ENCODE data around the gene UBE2E2. TPM values are rescaled to one million over a fixed set of nuclear protein-coding genes. Genes with fewer than 3 reads are reported as not detected.

UBE2E2 gene
- polyA plus RNA-seq, 2 donors: 16.6 to 21.0 TPM

DNA sequence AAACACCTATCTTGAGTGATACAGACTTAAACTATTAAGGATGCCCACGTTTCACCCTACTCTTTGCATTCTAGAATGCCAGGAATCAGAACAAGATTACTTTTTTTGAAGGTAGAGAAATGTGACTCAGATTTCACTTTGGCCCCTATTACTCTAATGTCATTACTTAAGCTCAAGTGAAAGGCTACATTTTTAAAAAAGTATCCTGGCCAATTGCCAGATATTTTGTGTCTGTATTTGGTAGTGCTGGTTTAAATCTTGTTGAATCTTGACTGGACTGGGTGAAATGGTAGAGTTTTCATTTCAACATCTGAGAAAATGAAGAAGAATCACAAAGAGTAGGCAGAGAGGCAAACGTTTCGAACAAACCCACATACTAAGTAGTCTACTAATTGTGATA lies 384.4 kb downstream of the UBE2E2 start:
- H3K4me1 ChIP-seq (ENCODE audit: control insufficient read depth in 2 of 2, insufficient read depth in 2 of 2, low read length in 1 of 2): no peaks in the 10 kb centered on the region
- H3K9me3 ChIP-seq (ENCODE audit: control insufficient read depth in 2 of 2, insufficient read depth in 1 of 2, low read depth in 1 of 2, low read length in 1 of 2): no peaks in the 10 kb centered on the region
- no peak overlapping the region for H3K4me3 ChIP-seq (ENCODE audit: low read depth in 1 of 2, low read length in 2 of 2)
- no peaks in the 10 kb centered on the region for H3K36me3 ChIP-seq (ENCODE audit: control insufficient read depth in 2 of 2, insufficient read depth in 2 of 2, low read length in 1 of 2)
- no peaks in the 10 kb centered on the region for H3K27me3 ChIP-seq (ENCODE audit: control insufficient read depth in 1 of 2, insufficient read depth in 2 of 2, low read length in 2 of 2)
- WGBS, 2 donors: 80 to 88% methylated on average over 3 of the region's 3 CpGs
- H3K27ac ChIP-seq (ENCODE audit: low read depth in 2 of 2, low read length in 1 of 2): no peak overlapping the region

DNA sequence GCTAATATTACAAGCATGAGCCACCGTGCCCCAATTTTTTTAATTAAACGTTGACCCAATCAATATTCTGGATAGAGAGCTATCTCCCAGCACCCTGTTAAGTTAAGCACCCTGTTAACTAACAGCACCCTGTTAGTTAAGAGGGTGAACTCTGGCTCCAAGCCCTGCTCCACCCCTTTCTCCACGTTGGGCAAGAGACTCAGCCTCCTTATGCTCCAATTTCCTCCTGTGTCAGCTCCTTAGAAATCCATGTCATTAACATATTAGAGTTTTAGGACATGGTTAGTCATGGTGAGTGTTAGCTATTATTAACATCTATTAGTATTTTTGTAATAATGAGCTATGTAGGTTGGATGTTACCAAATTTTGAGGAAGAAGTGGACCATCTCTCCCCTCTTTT lies 385.4 kb downstream of the UBE2E2 start:
- WGBS, 2 donors: 55 to 68% methylated on average over 3 of the region's 3 CpGs
- Histone ChIP-seq H3K36me3 (ENCODE audit: control insufficient read depth in 2 of 2, insufficient read depth in 2 of 2, low read length in 1 of 2) (no peaks in the 10 kb centered on the region), H3K27me3 (ENCODE audit: control insufficient read depth in 1 of 2, insufficient read depth in 2 of 2, low read length in 2 of 2) (no peaks in the 10 kb centered on the region), H3K4me1 (ENCODE audit: control insufficient read depth in 2 of 2, insufficient read depth in 2 of 2, low read length in 1 of 2) (no peaks in the 10 kb centered on the region), H3K27ac (ENCODE audit: low read depth in 2 of 2, low read length in 1 of 2) (no peak overlapping the region), H3K4me3 (ENCODE audit: low read depth in 1 of 2, low read length in 2 of 2) (no peak overlapping the region), H3K9me3 (ENCODE audit: control insufficient read depth in 2 of 2, insufficient read depth in 1 of 2, low read depth in 1 of 2, low read length in 1 of 2) (no peaks in the 10 kb centered on the region)

DNA sequence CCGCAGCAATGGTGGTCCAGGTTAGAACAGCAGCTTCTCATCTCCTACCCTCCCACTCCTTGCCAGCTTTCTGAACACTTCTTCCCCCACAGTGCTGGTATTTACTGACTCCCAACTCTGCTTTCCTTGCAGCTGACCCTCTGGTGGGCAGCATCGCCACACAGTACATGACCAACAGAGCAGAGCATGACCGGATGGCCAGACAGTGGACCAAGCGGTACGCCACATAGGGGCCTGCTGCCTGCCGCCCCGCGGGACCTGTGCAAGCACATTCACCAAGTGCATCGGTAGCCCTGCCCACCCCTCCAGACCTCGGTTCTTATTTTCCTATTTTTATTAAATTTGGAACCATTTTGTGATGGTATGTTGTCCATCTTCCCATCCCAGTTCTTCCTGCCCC lies 386.5 kb downstream of the UBE2E2 start:
- Histone ChIP-seq H3K27ac (ENCODE audit: low read depth in 2 of 2, low read length in 1 of 2) (no peak overlapping the region), H3K27me3 (ENCODE audit: control insufficient read depth in 1 of 2, insufficient read depth in 2 of 2, low read length in 2 of 2) (no peaks in the 10 kb centered on the region), H3K36me3 (ENCODE audit: control insufficient read depth in 2 of 2, insufficient read depth in 2 of 2, low read length in 1 of 2) (no peaks in the 10 kb centered on the region), H3K4me3 (ENCODE audit: low read depth in 1 of 2, low read length in 2 of 2) (no peak overlapping the region), H3K4me1 (ENCODE audit: control insufficient read depth in 2 of 2, insufficient read depth in 2 of 2, low read length in 1 of 2) (no peaks in the 10 kb centered on the region), H3K9me3 (ENCODE audit: control insufficient read depth in 2 of 2, insufficient read depth in 1 of 2, low read depth in 1 of 2, low read length in 1 of 2) (no peaks in the 10 kb centered on the region)
- WGBS, 2 donors: 96 to 98% methylated on average over 10 of the region's 10 CpGs

DNA sequence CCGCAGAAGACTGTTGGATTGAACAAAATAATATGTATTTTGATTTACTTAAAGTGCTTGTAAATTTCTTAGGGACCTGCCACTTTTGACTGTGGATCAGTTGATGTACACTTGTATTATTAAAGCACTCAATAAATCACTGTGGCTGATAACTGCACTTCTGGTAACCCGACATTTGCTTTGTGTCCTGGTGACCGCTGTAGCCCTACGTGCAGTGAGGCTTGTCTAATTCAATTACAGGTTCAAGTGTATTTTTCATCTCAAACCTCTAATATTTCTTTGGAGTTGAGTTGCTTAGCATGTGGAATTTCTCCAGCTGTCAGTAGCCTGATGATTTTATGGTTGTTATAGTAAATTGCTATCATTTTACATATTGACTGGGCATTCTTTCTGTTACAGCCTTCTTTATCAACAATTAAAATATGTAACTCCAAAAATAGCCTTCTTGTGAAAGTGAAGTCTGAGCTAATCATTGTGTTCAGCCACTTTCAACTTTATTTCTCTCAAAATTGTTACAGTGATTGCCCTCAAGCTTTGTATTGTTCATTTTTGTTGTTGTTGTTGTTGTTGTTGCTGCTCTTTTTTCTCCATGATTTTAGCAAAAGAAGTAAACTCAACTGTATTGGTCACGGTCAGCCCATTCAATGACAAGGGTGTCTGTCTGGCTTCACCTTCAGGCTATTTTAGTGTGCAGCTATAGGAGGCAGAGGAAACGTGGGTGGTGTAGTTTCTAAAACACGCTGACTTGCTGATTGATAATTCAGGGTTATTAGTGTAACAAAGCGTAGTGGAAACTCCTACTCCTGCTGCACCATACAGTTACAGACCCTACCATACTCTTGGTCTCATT lies 387.5 kb downstream of the UBE2E2 start:
- H3K4me1 ChIP-seq (ENCODE audit: control insufficient read depth in 2 of 2, insufficient read depth in 2 of 2, low read length in 1 of 2): no peaks in the 10 kb centered on the region
- H3K27ac ChIP-seq (ENCODE audit: low read depth in 2 of 2, low read length in 1 of 2): no peak overlapping the region
- WGBS, 2 donors: 83 to 84% methylated on average over 8 of the region's 8 CpGs
- no peak overlapping the region for H3K4me3 ChIP-seq (ENCODE audit: low read depth in 1 of 2, low read length in 2 of 2)
- H3K27me3 ChIP-seq (ENCODE audit: control insufficient read depth in 1 of 2, insufficient read depth in 2 of 2, low read length in 2 of 2): no peaks in the 10 kb centered on the region
- H3K36me3 ChIP-seq (ENCODE audit: control insufficient read depth in 2 of 2, insufficient read depth in 2 of 2, low read length in 1 of 2): no peaks in the 10 kb centered on the region
- H3K9me3 ChIP-seq (ENCODE audit: control insufficient read depth in 2 of 2, insufficient read depth in 1 of 2, low read depth in 1 of 2, low read length in 1 of 2): no peaks in the 10 kb centered on the region

DNA sequence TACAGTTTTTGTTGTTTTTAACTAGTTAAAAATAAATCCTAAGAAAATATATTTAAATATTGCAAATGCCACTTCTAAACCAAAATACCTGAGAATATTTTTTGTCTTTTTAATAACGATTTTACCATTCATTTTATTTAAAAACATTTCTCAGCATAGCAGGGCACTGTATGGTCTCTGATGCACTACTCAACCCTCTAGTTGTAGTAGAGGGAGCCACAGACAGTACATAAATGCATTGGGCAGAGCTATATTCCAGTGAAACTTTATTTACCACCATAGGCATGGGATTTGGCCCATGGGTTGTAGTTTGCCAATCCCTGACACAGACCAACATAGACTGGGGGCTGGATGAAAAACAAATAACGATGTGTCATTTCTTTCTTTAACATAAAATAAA lies 388.2 kb downstream of the UBE2E2 start:
- WGBS, 2 donors: 89 to 92% methylated on average over 2 of the region's 2 CpGs
- Histone ChIP-seq H3K4me3 (ENCODE audit: low read depth in 1 of 2, low read length in 2 of 2) (no peak overlapping the region), H3K27me3 (ENCODE audit: control insufficient read depth in 1 of 2, insufficient read depth in 2 of 2, low read length in 2 of 2) (no peaks in the 10 kb centered on the region), H3K27ac (ENCODE audit: low read depth in 2 of 2, low read length in 1 of 2) (no peak overlapping the region), H3K9me3 (ENCODE audit: control insufficient read depth in 2 of 2, insufficient read depth in 1 of 2, low read depth in 1 of 2, low read length in 1 of 2) (peaks cover 0 to 2% of the 10 kb centered on the region in 2 donors), H3K36me3 (ENCODE audit: control insufficient read depth in 2 of 2, insufficient read depth in 2 of 2, low read length in 1 of 2) (no peaks in the 10 kb centered on the region), H3K4me1 (ENCODE audit: control insufficient read depth in 2 of 2, insufficient read depth in 2 of 2, low read length in 1 of 2) (no peaks in the 10 kb centered on the region)

DNA sequence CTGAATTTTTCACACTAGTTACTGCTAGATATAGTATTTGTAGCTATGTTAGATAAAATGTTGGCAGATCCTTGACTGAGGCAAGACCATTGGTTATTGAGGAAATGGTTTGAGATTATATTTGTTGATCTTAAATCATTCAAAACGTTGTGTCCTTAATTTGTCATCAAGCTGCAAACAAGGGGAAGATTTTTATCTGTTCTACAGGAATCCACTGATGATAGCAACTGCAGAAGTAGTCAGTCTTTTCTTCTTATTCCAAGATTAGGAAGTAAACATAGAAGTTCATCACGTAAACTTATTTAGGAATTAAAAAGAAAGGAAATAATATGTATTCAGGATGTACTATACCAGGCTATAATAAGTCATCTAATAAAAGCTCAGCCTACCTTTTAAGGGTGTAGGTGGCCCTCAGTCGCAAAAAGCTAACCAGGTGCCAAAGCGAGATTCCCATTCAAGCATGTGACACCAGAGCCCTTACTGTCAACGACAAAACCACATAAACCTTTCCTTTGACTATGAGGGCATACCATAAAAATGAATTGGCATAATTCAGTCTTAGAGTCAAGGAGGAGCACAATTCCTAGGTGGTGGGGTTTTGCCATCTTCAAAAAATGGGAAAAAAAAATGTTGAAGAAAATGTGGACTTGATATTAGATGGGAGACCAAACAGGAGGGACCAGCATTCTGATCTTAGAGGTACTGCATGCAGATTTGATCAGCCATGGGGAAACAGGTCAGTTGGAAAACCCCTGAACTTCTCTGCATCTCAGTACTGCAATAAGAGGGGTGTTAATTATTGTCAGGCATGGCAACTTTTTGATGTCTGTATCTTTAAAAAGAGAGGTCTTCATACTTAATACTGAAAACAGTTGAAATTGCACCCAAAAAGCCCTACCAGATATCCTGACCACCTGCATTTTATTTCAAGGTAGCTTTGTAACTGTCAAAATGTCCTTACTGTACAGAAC lies 390.1 kb downstream of the UBE2E2 start:
- WGBS, 2 donors: 79 to 81% methylated on average over 5 of the region's 5 CpGs
- H3K4me1 ChIP-seq (ENCODE audit: control insufficient read depth in 2 of 2, insufficient read depth in 2 of 2, low read length in 1 of 2): no peaks in the 10 kb centered on the region
- no peaks in the 10 kb centered on the region for H3K36me3 ChIP-seq (ENCODE audit: control insufficient read depth in 2 of 2, insufficient read depth in 2 of 2, low read length in 1 of 2)

DNA sequence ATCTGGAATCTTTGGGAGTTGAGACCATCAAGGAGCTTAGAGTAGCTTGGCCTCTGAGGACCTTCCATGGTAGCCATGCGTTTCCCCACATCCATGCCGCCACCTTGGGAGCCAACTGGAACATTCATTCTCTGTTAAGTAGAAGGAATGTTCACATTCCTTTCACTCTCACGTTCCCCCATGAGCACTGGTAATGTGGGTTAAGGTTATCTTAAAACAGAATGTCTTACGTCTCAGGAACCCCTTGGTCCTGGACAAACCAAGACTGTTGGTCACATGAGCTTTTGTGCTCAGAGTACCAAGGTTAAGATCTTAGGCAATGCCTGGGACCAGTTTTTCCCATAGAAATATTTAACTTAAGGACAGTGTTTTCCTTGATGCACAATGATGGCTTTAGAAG lies 390.9 kb downstream of the UBE2E2 start:
- H3K27me3 ChIP-seq (ENCODE audit: control insufficient read depth in 1 of 2, insufficient read depth in 2 of 2, low read length in 2 of 2): no peaks in the 10 kb centered on the region
- no peaks in the 10 kb centered on the region for H3K36me3 ChIP-seq (ENCODE audit: control insufficient read depth in 2 of 2, insufficient read depth in 2 of 2, low read length in 1 of 2)
- peaks cover 0 to 5% of the 10 kb centered on the region in 2 donors for H3K9me3 ChIP-seq (ENCODE audit: control insufficient read depth in 2 of 2, insufficient read depth in 1 of 2, low read depth in 1 of 2, low read length in 1 of 2)
- no peak overlapping the region for H3K27ac ChIP-seq (ENCODE audit: low read depth in 2 of 2, low read length in 1 of 2)
- 68 to 70% methylated on average over 4 of the region's 4 CpGs for WGBS, 2 donors
- H3K4me3 ChIP-seq (ENCODE audit: low read depth in 1 of 2, low read length in 2 of 2): no peak overlapping the region
- H3K4me1 ChIP-seq (ENCODE audit: control insufficient read depth in 2 of 2, insufficient read depth in 2 of 2, low read length in 1 of 2): no peaks in the 10 kb centered on the region

More for the DNA sequence above, 390.1 kb downstream of the UBE2E2 start:
- H3K27me3 ChIP-seq (ENCODE audit: control insufficient read depth in 1 of 2, insufficient read depth in 2 of 2, low read length in 2 of 2): no peaks in the 10 kb centered on the region
- no peak overlapping the region for H3K27ac ChIP-seq (ENCODE audit: low read depth in 2 of 2, low read length in 1 of 2)
- H3K4me3 ChIP-seq (ENCODE audit: low read depth in 1 of 2, low read length in 2 of 2): no peak overlapping the region
- peaks cover 0 to 5% of the 10 kb centered on the region in 2 donors for H3K9me3 ChIP-seq (ENCODE audit: control insufficient read depth in 2 of 2, insufficient read depth in 1 of 2, low read depth in 1 of 2, low read length in 1 of 2)

DNA sequence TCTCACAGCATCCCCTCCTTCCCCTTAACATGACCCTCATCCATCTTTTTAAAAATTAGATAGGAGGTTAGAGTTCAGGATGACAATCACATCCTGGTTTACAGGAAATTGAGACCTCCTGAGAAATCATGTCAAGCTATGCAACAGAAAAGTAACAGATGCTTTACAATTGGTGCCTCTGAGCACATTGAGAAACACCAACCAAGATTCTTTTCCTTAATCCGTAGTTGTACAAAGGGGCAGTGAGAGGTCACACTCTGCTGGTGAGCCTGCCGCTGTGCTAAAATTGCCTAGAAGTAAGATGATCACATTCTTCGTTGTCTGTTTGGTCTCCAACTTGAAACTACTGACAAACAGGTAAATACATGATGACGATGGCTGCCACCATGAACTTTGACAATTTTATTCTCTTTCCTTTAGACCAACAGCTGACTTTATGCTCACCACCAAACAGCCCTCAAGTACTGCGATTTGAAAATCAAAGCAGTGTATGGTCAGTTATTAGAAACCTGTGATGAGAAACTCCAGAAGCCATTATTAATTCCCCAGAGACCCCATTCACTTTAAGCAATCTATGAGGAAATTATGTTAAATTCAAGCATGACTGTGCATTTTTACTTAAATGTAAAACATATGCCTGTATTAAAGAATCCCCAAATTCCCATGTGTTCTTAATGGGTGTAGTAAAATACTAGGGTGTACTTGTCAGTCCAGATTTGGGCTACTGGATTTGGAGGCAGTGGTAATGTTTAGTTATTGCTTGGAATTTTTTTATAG lies 392.0 kb downstream of the UBE2E2 start:
- H3K4me1 ChIP-seq (ENCODE audit: control insufficient read depth in 2 of 2, insufficient read depth in 2 of 2, low read length in 1 of 2): no peaks in the 10 kb centered on the region
- no peak overlapping the region for H3K4me3 ChIP-seq (ENCODE audit: low read depth in 1 of 2, low read length in 2 of 2)
- H3K36me3 ChIP-seq (ENCODE audit: control insufficient read depth in 2 of 2, insufficient read depth in 2 of 2, low read length in 1 of 2): no peaks in the 10 kb centered on the region
- H3K9me3 ChIP-seq (ENCODE audit: control insufficient read depth in 2 of 2, insufficient read depth in 1 of 2, low read depth in 1 of 2, low read length in 1 of 2): peaks cover 0 to 5% of the 10 kb centered on the region in 2 donors
- no peaks in the 10 kb centered on the region for H3K27me3 ChIP-seq (ENCODE audit: control insufficient read depth in 1 of 2, insufficient read depth in 2 of 2, low read length in 2 of 2)
- 81 to 84% methylated on average over 5 of the region's 5 CpGs for WGBS, 2 donors
- H3K27ac ChIP-seq (ENCODE audit: low read depth in 2 of 2, low read length in 1 of 2): no peak overlapping the region

DNA sequence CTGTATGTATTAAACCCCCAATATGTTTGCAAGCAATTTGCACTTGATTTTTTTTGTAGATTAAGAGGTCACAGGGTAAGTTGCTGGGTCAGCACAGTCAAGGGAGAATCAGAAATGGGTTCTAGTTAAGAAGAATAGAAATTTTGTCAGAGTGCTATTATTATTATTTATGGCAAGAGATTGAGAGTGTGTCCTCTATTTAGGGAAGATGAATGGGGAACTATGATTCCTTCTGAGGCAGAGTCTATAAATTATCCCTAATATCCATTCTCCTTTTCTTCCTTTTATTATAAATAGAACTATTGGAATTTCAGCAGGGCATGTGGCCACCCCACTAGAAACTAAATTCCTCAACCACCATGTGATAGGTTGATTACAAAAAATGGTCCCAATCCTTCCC lies 392.7 kb downstream of the UBE2E2 start:
- Histone ChIP-seq H3K4me3 (ENCODE audit: low read depth in 1 of 2, low read length in 2 of 2) (no peak overlapping the region), H3K4me1 (ENCODE audit: control insufficient read depth in 2 of 2, insufficient read depth in 2 of 2, low read length in 1 of 2) (no peaks in the 10 kb centered on the region), H3K27ac (ENCODE audit: low read depth in 2 of 2, low read length in 1 of 2) (no peak overlapping the region), H3K27me3 (ENCODE audit: control insufficient read depth in 1 of 2, insufficient read depth in 2 of 2, low read length in 2 of 2) (no peaks in the 10 kb centered on the region), H3K36me3 (ENCODE audit: control insufficient read depth in 2 of 2, insufficient read depth in 2 of 2, low read length in 1 of 2) (no peaks in the 10 kb centered on the region), H3K9me3 (ENCODE audit: control insufficient read depth in 2 of 2, insufficient read depth in 1 of 2, low read depth in 1 of 2, low read length in 1 of 2) (peaks cover 0 to 5% of the 10 kb centered on the region in 2 donors)
